Pancreas (tissue), 10 donors: ENCODE results near the gene ATP7A. TPM values are rescaled to one million over a fixed set of nuclear protein-coding genes. Genes with fewer than 3 reads are reported as not detected.

Source experiments
- ATAC-seq, 4 donors: fragments of 200-7000 bp; cut with Tn5 transposase; one replicate each; pipeline versions ENCODE4 v1.8.0 to v1.9.1; 2020; ENCODE audit warnings: mild to moderate bottlenecking in 4 of 4, moderate library complexity in 4 of 4
- DNase-seq, 6 donors: peaks; one replicate each; pipeline ENCODE4 v3.0.0-alpha.2; 2020
- FAIRE-seq: peaks from 2 replicates; lab custom pipeline; 2012; peaks lifted over from hg19 to GRCh38; lab: Jason Lieb, UNC
- H3K27ac ChIP-seq, 4 donors: fragments of 200-600 bp; sonication (generic); 1 replicate in 3 of 4; 2 replicates in 1 of 4; pipeline versions ENCODE4 v1.5.0 to v1.8.0; 2020
- H3K27me3 ChIP-seq, 4 donors: fragments of 200-600 bp; one replicate each; pipeline ENCODE4 v1.8.0; 2021
- H3K36me3 ChIP-seq, 3 donors: fragments of 200-600 bp; sonication (generic) in 1 of 3; one replicate each; pipeline versions ENCODE4 v1.5.0 to v1.8.0; 2020 to 2021
- H3K4me1 ChIP-seq, 3 donors: fragments of 200-600 bp; one replicate each; pipeline ENCODE4 v1.8.0; 2021
- H3K4me3 ChIP-seq, 4 donors: fragments of 200-600 bp; sonication (generic) in 2 of 4; one replicate each; pipeline versions ENCODE4 v1.5.0 to v1.8.0; 2020 to 2021
- H3K9me3 ChIP-seq, 4 donors: fragments of 200-600 bp; one replicate each; pipeline ENCODE4 v1.8.0; 2021
- CTCF ChIP-seq, 4 donors: fragments of 200-600 bp; sonication (generic) in 3 of 4; IDR thresholded peaks; one replicate each; pipeline versions ENCODE4 v1.5.0 to v1.8.0; 2021; ENCODE audit warnings: antibody characterized with exemption in 4 of 4
- WGBS, 2 donors: extraction: QIAGEN DNeasy Blood & Tissue Kit; methylation state at CpG; one replicate each; pipeline ENCODE4 v1.1.7; 2013; 5-methylcytosine and 5-hydroxymethylcytosine counted together
- intact Hi-C, 3 donors: fragments of 100-400 bp; cut with DNase I; formaldehyde crosslinking; loops; one replicate each; pipeline versions ENCODE4 v1.11.1 to v1.14.2; 2022
- polyA plus RNA-seq, 2 donors: library from polyadenylated mRNA; stranded (reverse); fragments of 200-250 nt; gene quantifications; one replicate each; pipeline ENCODE4 v1.2.3, GENCODE V29; 2013
- total RNA-seq, 6 donors: library from RNA; stranded (reverse); fragmentation: NEBNext Ultra II Directional in 4 of 6; extraction: Animal tissue kit (Norgen Biotek cat#: 25700) in 4 of 6; gene quantifications; one replicate each; pipeline versions ENCODE4 v1.2.1 to v1.2.4, GENCODE V29; 2021 to 2023
- donor health status: healthy with polysubstance abuse.
- donor health status: DM: no; HTN: no; CAD: no; lungs with moderate emphysema.
- donor health status: DM: no; HTN: no; CAD: no.
- donor health status: control.
- donor health status: control.
- donor health status: Bipolar disorder and iron deficiency.
- donor health status: DM: yes; HTN: yes; CAD: no.
- donor health status: DM: no; HTN: no; CAD: no.
- donor health status: DM: no; HTN: no; CAD: no.
- donor health status: DM: yes; HTN: yes; CAD: no.

Gene ATP7A
- total and polyA plus RNA-seq, 8 donors: 1.3 to 7.8 (median 4.1) TPM

GRCh38 chrX:78035061-78035460 is 124.6 kb downstream of the ATP7A start:
- no peak for TF ChIP-seq CTCF (IDR thresholded peaks at IDR 0.05)
- H3K9me3 ChIP-seq: no peaks in the 10 kb centered on the region
- H3K36me3 ChIP-seq: no peaks in the 10 kb centered on the region
- no peak overlapping the region for H3K27ac ChIP-seq
- no peaks in the 10 kb centered on the region for H3K4me1 ChIP-seq
- intact Hi-C loops: no loop called here
- FAIRE-seq (no peak), DNase-seq (no peak), ATAC-seq (no peak)
- 70 to 84% methylated on average over 6 of the region's 6 CpGs for WGBS, 2 donors
- no peaks in the 10 kb centered on the region for H3K27me3 ChIP-seq
- no peak overlapping the region for H3K4me3 ChIP-seq

- 77 to 97% methylated on average over 3 of the region's 3 CpGs for WGBS, 2 donors
- Histone ChIP-seq H3K36me3 (no peaks in the 10 kb centered on the region), H3K27ac (no peak overlapping the region), H3K27me3 (no peaks in the 10 kb centered on the region), H3K9me3 (no peaks in the 10 kb centered on the region), H3K4me1 (no peaks in the 10 kb centered on the region), H3K4me3 (no peak overlapping the region)
- FAIRE-seq: no peak
- no peak for ATAC-seq
- no peak for TF ChIP-seq CTCF (IDR thresholded peaks at IDR 0.05)
- DNase-seq: no peak
- intact Hi-C loops: no loop called here
Measured at GRCh38 chrX:78037881-78038280, 127.4 kb downstream of the ATP7A start.

- FAIRE-seq: no peak
- DNase-seq: no peak
- no peak for ATAC-seq
- TF ChIP-seq CTCF (IDR thresholded peaks at IDR 0.05): no peak
- Histone ChIP-seq H3K27ac (no peak overlapping the region), H3K4me3 (no peak overlapping the region), H3K27me3 (no peaks in the 10 kb centered on the region), H3K4me1 (no peaks in the 10 kb centered on the region), H3K9me3 (no peaks in the 10 kb centered on the region), H3K36me3 (no peaks in the 10 kb centered on the region)
- intact Hi-C loops: no loop called here
- 77 to 98% methylated on average over 1 of the region's 1 CpG for WGBS, 2 donors
Measured at GRCh38 chrX:78042601-78043000, 132.1 kb downstream of the ATP7A start.

GRCh38 chrX:78046362-78046761 is 135.9 kb downstream of the ATP7A start:
- ATAC-seq: no peak
- FAIRE-seq: no peak
- Histone ChIP-seq H3K27ac (no peak overlapping the region), H3K36me3 (no peaks in the 10 kb centered on the region), H3K9me3 (no peaks in the 10 kb centered on the region), H3K4me1 (no peaks in the 10 kb centered on the region), H3K4me3 (no peak overlapping the region), H3K27me3 (no peaks in the 10 kb centered on the region)
- 51 to 89% methylated on average over 4 of the region's 4 CpGs for WGBS, 2 donors
- no peak for DNase-seq
- intact Hi-C loops: no loop called here
- TF ChIP-seq CTCF (IDR thresholded peaks at IDR 0.05): no peak

- no peak for TF ChIP-seq CTCF (IDR thresholded peaks at IDR 0.05)
- H3K4me3 ChIP-seq: no peak overlapping the region
- intact Hi-C loops: no loop called here
- DNase-seq: no peak
- H3K27ac ChIP-seq: no peak overlapping the region
- 54 to 85% methylated on average over 2 of the region's 2 CpGs for WGBS, 2 donors
- no peak for FAIRE-seq
- ATAC-seq: no peak
- no peaks in the 10 kb centered on the region for H3K9me3 ChIP-seq
- H3K4me1 ChIP-seq: no peaks in the 10 kb centered on the region
- H3K27me3 ChIP-seq: no peaks in the 10 kb centered on the region
- no peaks in the 10 kb centered on the region for H3K36me3 ChIP-seq
Measured at GRCh38 chrX:78048052-78048451, 137.6 kb downstream of the ATP7A start.
